ENCODE results near the gene UBE2G1. TPM values are rescaled to one million over a fixed set of nuclear protein-coding genes. Genes with fewer than 3 reads are reported as not detected.

UBE2G1 gene
- total and polyA plus RNA-seq, 2 of the 13 experiments (the other 11 are each of a cell fraction or from before 2014, with no cell fraction given), result 27.9 to 42.6 TPM

DNA sequence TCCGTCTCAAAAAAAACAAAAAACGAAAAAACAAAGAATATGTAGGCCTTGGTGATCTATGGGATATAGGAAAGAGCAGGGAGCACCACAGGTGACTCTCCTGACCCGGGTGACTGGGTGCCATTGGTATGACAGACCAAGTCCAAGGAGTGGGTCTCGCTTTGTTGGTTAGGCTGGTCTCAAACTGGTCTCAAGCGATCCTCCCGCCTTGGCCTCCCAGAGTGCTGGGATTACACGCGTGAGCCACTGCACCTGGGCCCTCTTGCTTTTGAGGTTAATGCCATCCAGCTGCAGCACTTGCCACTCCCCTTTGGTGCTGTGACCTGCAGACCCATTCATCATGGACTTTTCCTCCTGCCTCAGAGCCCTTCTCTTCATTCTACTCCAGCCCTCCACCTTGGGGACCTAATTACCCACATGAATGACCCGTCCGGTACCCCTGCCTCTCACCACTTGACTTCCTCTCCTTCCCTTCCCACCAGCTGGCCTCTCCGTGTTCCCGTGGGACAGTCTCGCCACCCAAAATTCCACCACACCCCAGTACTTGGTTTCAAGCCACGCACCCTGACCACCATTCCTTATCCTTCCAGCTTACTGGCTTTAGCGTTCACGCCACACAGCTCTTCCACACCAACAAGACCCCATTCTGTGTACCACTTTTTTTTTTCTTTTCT lies 3.2 kb upstream of the UBE2G1 start (continued):
- TF ChIP-seq ZNF18 (CRISPR knock-in tag; IDR thresholded peaks at IDR 0.05; ENCODE audit: insufficient replicate concordance) (no peak), RFXANK (CRISPR knock-in tag; IDR thresholded peaks at IDR 0.05) (no peak), SATB2 (CRISPR knock-in tag; IDR thresholded peaks at IDR 0.05) (no peak), ZNF101 (CRISPR knock-in tag; IDR thresholded peaks at IDR 0.05; ENCODE audit: borderline replicate concordance, low read depth) (no peak)
- TF ChIP-seq, protein P1, sequence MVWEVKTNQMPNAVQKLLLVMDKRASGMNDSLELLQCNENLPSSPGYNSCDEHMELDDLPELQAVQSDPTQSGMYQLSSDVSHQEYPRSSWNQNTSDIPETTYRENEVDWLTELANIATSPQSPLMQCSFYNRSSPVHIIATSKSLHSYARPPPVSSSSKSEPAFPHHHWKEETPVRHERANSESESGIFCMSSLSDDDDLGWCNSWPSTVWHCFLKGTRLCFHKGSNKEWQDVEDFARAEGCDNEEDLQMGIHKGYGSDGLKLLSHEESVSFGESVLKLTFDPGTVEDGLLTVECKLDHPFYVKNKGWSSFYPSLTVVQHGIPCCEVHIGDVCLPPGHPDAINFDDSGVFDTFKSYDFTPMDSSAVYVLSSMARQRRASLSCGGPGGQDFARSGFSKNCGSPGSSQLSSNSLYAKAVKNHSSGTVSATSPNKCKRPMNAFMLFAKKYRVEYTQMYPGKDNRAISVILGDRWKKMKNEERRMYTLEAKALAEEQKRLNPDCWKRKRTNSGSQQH (CRISPR knock-in tag; IDR thresholded peaks at IDR 0.05; ENCODE audit: low read depth), result no peak

GRCh38 chr17:4368341-4368740 lies 1.9 kb upstream of the UBE2G1 start:
- BruUV-seq (replicated peaks), result no TSS peak
- no peak for ATAC-seq
- Histone ChIP-seq H3K4me2 (ENCODE audit: low read depth, low read length) (peak overlapping the region; percentile 73), H3K27me3 (ENCODE audit: control insufficient read depth in 1 of 2, insufficient read depth in 2 of 2, low read length in 2 of 2) (no peaks in the 10 kb centered on the region; a peak in 1 of 5 replicates), H3K4me3 (replicated peaks in 1 of 3; ENCODE audit: insufficient read depth in 1 of 3, low read depth in 2 of 3, low read length in 3 of 3) (peak overlapping the region in 2 of 3 experiments; percentile 9 to 34; a peak in 3 of 6 replicates), H3K36me3 (replicated peaks in 1 of 2; ENCODE audit: control insufficient read depth in 1 of 2, insufficient read depth in 2 of 2, low read length in 2 of 2) (no peaks in the 10 kb centered on the region), H4K20me1 (ENCODE audit: insufficient read depth, low read length) (no peaks in the 10 kb centered on the region; the same call in 1 of the 2 replicates), H3K27ac (ENCODE audit: extremely low read length, insufficient read depth, low read length) (no peak overlapping the region), H3K4me1 (ENCODE audit: insufficient read depth, low read length) (peaks cover 47% of the 10 kb centered on the region), H3K9me3 (ENCODE audit: low read length) (no peaks in the 10 kb centered on the region), H2AFZ (ENCODE audit: low read length) (peak overlapping the region; percentile 90), H3K9ac (ENCODE audit: insufficient read depth, low read depth, low read length) (peak overlapping the region; percentile 43; the same call in 1 of the 2 replicates), H3K79me2 (ENCODE audit: insufficient read depth, low read length) (peaks cover 19% of the 10 kb centered on the region)
- in situ Hi-C loops (cut with HindIII; ENCODE audit: extremely low pct_ligation_motif_present, low pct_unique_long_range_greater_than_20kb) (no loop called here), intact Hi-C loops (cut with micrococcal nuclease; ENCODE audit: unreplicated experiment) (loop anchor here (5.0 kb wide), 2 partner anchors 56 to 226 kb away; partner anchors contain the start of genes CYB5D2 and ZZEF1)
- CTCF ChIA-PET (ENCODE audit: low intra/inter-chr PET ratio, low total read pairs), result no interaction called here
- no peak for FAIRE-seq
- DNase-seq (ENCODE audit: low spot score), result no peak
- POLR2A ChIA-PET, result no interaction called here
- WGBS (ENCODE audit: low lambda C conversion rate), result 26% methylated on average over 5 of the region's 5 CpGs
- TF ChIP-seq HNRNPUL1 (IDR thresholded peaks at IDR 0.05; ENCODE audit: low read depth, low read length), result no peak
- TF ChIP-seq, protein P2, sequence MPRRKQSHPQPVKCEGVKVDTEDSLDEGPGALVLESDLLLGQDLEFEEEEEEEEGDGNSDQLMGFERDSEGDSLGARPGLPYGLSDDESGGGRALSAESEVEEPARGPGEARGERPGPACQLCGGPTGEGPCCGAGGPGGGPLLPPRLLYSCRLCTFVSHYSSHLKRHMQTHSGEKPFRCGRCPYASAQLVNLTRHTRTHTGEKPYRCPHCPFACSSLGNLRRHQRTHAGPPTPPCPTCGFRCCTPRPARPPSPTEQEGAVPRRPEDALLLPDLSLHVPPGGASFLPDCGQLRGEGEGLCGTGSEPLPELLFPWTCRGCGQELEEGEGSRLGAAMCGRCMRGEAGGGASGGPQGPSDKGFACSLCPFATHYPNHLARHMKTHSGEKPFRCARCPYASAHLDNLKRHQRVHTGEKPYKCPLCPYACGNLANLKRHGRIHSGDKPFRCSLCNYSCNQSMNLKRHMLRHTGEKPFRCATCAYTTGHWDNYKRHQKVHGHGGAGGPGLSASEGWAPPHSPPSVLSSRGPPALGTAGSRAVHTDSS (CRISPR knock-in tag; conservative IDR thresholded peaks at IDR 0.05), result no peak
- TF ChIP-seq CTCF (CRISPR knock-in tag; IDR thresholded peaks at IDR 0.05), result 0 out of 2 replicates have a peak, but pooled peaks have one; percentile 20
- TF ChIP-seq ZFX (CRISPR knock-in tag; IDR thresholded peaks at IDR 0.05; ENCODE audit: low read depth), result no peak
- TF ChIP-seq ZNF790 (CRISPR knock-in tag; IDR thresholded peaks at IDR 0.05; ENCODE audit: borderline replicate concordance), result no peak
- TF ChIP-seq TP53 (CRISPR knock-in tag; conservative IDR thresholded peaks at IDR 0.05), result no peak
- TF ChIP-seq ZBTB44 (CRISPR knock-in tag; IDR thresholded peaks at IDR 0.05), result no peak
- TF ChIP-seq U2AF1 (optimal IDR thresholded peaks at IDR 0.05; ENCODE audit: low read depth, low read length), result no peak
- TF ChIP-seq ZNF761 (CRISPR knock-in tag; conservative IDR thresholded peaks at IDR 0.05), result no peak

Measured in HepG2 (cell line).